ENCODE results near the gene TBL1XR1.

The TBL1XR1 gene

GRCh38 chr3:177106594-177106993, 90.7 kb downstream of the TBL1XR1 start:
- no peak for DNase-seq

GRCh38 chr3:177106184-177106583, 91.1 kb downstream of the TBL1XR1 start:
- no peak for DNase-seq

GRCh38 chr3:177105623-177106022, 91.7 kb downstream of the TBL1XR1 start:
- DNase-seq = no peak

- no peak for DNase-seq
Measured at GRCh38 chr3:177104299-177104992, 92.8 kb downstream of the TBL1XR1 start.

GRCh38 chr3:177102553-177102952, 94.7 kb downstream of the TBL1XR1 start:
- no peak for DNase-seq

GRCh38 chr3:177098551-177098950, 98.7 kb downstream of the TBL1XR1 start:
- DNase-seq = no peak

- no peak for DNase-seq
Measured at GRCh38 chr3:177096615-177097014, 100.7 kb downstream of the TBL1XR1 start.

- DNase-seq = no peak
Measured at GRCh38 chr3:177093966-177094365, 103.3 kb downstream of the TBL1XR1 start.

GRCh38 chr3:177089901-177090300, 107.4 kb downstream of the TBL1XR1 start:
- DNase-seq = no peak

GRCh38 chr3:177089110-177089509, 108.2 kb downstream of the TBL1XR1 start:
- DNase-seq = no peak

- no peak for DNase-seq
Measured at GRCh38 chr3:177085794-177086193, 111.5 kb downstream of the TBL1XR1 start.

- DNase-seq = no peak
Measured at GRCh38 chr3:177084616-177085015, 112.7 kb downstream of the TBL1XR1 start.

GRCh38 chr3:177080122-177080521, 117.2 kb downstream of the TBL1XR1 start:
- DNase-seq = no peak

GRCh38 chr3:177079684-177080083, 117.6 kb downstream of the TBL1XR1 start:
- DNase-seq = no peak

GRCh38 chr3:177071496-177072156, 125.7 kb downstream of the TBL1XR1 start:
- no peak for DNase-seq

- DNase-seq = no peak
Measured at GRCh38 chr3:177069514-177070329, 127.6 kb downstream of the TBL1XR1 start.

GRCh38 chr3:177068967-177069366, 128.3 kb downstream of the TBL1XR1 start:
- DNase-seq = no peak

- no peak for DNase-seq
Measured at GRCh38 chr3:177066068-177066467, 131.2 kb downstream of the TBL1XR1 start.

- DNase-seq = no peak
Measured at GRCh38 chr3:177065285-177066033, 131.8 kb downstream of the TBL1XR1 start.

GRCh38 chr3:177062052-177062732, 135.1 kb downstream of the TBL1XR1 start:
- no peak for DNase-seq

GRCh38 chr3:177061369-177061768, 135.9 kb downstream of the TBL1XR1 start:
- DNase-seq = no peak

GRCh38 chr3:177060492-177060891, 136.8 kb downstream of the TBL1XR1 start:
- DNase-seq = no peak
